ENCODE results near the gene FRYL. TPM values are rescaled to one million over a fixed set of nuclear protein-coding genes. Genes with fewer than 3 reads are reported as not detected.
A peak's percentile ranks its signal among the peaks of the same experiment; 100 is the strongest.

FRYL gene
- polyA plus RNA-seq, 1 donor from 2014 or later = 64.0 TPM

DNA sequence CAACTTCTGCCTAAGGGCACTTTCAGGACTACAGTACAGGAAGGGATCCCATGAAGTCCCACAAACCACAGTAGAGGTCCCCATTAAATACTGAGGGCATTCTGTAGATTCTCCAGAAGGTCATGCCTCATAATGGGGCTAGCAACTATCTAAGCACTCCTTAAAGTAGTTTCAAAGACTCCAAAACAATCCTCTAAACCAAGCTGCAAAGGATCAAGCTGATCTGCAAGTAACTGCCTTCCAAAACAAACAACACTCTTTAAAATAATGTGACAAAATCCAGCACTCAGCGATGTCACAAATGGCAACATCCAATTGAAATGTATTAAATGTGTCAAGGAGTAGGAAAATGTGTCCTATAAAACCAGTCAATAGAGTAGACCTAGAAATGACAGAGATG lies 118.7 kb downstream of the FRYL start:
- H3K79me2 ChIP-seq (replicated peaks; ENCODE audit: insufficient read depth, low read length) = peaks cover 5% of the 10 kb centered on the region

DNA sequence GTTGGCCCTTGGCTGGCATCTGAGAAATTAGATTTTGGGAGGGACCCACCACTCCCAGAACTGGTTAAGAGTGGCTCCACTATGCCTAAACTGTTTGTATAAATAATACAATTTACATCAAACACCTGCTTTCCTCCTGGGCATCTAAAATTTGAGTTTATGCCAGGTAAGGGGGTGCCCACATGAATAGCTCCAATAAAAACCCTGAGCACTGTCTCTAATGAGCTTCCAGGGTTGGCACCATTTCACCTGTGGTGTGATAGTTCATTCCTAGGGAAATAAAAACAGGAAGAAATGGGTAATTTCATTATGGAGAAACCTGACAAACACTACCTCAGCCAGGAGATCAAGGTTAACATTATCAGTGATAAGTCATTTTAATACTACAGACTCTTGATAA lies 119.7 kb downstream of the FRYL start:
- H3K36me3 ChIP-seq (ENCODE audit: insufficient read depth, low read length) = no peaks in the 10 kb centered on the region
- no peak overlapping the region for H2AFZ ChIP-seq (ENCODE audit: low read depth, low read length)
- H4K20me1 ChIP-seq (ENCODE audit: insufficient read depth) = no peaks in the 10 kb centered on the region
- H3K9me3 ChIP-seq (ENCODE audit: low read length) = no peaks in the 10 kb centered on the region
- no peak overlapping the region for H3K27ac ChIP-seq (ENCODE audit: low read length)
- TF ChIP-seq TAF1 (IDR thresholded peaks at IDR 0.05; ENCODE audit: low read depth) = no peak
- TF ChIP-seq, protein P1, sequence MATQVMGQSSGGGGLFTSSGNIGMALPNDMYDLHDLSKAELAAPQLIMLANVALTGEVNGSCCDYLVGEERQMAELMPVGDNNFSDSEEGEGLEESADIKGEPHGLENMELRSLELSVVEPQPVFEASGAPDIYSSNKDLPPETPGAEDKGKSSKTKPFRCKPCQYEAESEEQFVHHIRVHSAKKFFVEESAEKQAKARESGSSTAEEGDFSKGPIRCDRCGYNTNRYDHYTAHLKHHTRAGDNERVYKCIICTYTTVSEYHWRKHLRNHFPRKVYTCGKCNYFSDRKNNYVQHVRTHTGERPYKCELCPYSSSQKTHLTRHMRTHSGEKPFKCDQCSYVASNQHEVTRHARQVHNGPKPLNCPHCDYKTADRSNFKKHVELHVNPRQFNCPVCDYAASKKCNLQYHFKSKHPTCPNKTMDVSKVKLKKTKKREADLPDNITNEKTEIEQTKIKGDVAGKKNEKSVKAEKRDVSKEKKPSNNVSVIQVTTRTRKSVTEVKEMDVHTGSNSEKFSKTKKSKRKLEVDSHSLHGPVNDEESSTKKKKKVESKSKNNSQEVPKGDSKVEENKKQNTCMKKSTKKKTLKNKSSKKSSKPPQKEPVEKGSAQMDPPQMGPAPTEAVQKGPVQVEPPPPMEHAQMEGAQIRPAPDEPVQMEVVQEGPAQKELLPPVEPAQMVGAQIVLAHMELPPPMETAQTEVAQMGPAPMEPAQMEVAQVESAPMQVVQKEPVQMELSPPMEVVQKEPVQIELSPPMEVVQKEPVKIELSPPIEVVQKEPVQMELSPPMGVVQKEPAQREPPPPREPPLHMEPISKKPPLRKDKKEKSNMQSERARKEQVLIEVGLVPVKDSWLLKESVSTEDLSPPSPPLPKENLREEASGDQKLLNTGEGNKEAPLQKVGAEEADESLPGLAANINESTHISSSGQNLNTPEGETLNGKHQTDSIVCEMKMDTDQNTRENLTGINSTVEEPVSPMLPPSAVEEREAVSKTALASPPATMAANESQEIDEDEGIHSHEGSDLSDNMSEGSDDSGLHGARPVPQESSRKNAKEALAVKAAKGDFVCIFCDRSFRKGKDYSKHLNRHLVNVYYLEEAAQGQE (IDR thresholded peaks at IDR 0.05; ENCODE audit: borderline replicate concordance) = no peak
- TF ChIP-seq EP300 (conservative IDR thresholded peaks at IDR 0.05; ENCODE audit: poor library complexity, severe bottlenecking) = no peak
- TF ChIP-seq EZH2 (IDR thresholded peaks at IDR 0.05; ENCODE audit: borderline replicate concordance, insufficient read depth, low read length, poor library complexity, severe bottlenecking) = no peak
- TF ChIP-seq RAD21 (conservative IDR thresholded peaks at IDR 0.05) = no peak
- TF ChIP-seq, protein P2, sequence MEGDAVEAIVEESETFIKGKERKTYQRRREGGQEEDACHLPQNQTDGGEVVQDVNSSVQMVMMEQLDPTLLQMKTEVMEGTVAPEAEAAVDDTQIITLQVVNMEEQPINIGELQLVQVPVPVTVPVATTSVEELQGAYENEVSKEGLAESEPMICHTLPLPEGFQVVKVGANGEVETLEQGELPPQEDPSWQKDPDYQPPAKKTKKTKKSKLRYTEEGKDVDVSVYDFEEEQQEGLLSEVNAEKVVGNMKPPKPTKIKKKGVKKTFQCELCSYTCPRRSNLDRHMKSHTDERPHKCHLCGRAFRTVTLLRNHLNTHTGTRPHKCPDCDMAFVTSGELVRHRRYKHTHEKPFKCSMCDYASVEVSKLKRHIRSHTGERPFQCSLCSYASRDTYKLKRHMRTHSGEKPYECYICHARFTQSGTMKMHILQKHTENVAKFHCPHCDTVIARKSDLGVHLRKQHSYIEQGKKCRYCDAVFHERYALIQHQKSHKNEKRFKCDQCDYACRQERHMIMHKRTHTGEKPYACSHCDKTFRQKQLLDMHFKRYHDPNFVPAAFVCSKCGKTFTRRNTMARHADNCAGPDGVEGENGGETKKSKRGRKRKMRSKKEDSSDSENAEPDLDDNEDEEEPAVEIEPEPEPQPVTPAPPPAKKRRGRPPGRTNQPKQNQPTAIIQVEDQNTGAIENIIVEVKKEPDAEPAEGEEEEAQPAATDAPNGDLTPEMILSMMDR (IDR thresholded peaks at IDR 0.05; ENCODE audit: poor library complexity, severe bottlenecking) = no peak
- no peak for TF ChIP-seq SMC3 (conservative IDR thresholded peaks at IDR 0.05; ENCODE audit: poor library complexity)
- no peak for TF ChIP-seq MXI1 (conservative IDR thresholded peaks at IDR 0.05; ENCODE audit: poor library complexity, severe bottlenecking)
- TF ChIP-seq POLR2AphosphoS5 (IDR thresholded peaks at IDR 0.05) = no peak
- no peak overlapping the region for H3K9ac ChIP-seq (ENCODE audit: low read length)
- no peaks in the 10 kb centered on the region for H3K27me3 ChIP-seq (ENCODE audit: insufficient read depth, low read depth, low read length)
- H3K4me2 ChIP-seq (ENCODE audit: low read length) = no peak overlapping the region
- H3F3A ChIP-seq (ENCODE audit: insufficient read depth, low read length, poor library complexity, severe bottlenecking) = no peaks in the 10 kb centered on the region
- no peaks in the 10 kb centered on the region for H3K9me2 ChIP-seq (ENCODE audit: insufficient read depth, low read length)
- H3K4me3 ChIP-seq (ENCODE audit: low read length) = no peak overlapping the region
- peaks cover 5% of the 10 kb centered on the region for H3K79me2 ChIP-seq (replicated peaks; ENCODE audit: insufficient read depth, low read length)

More for the DNA sequence above, 118.7 kb downstream of the FRYL start:
- no peak overlapping the region for H3K27ac ChIP-seq (ENCODE audit: low read length)
- H3K4me2 ChIP-seq (ENCODE audit: low read length) = no peak overlapping the region
- no peaks in the 10 kb centered on the region for H3K27me3 ChIP-seq (ENCODE audit: insufficient read depth, low read depth, low read length)
- H3K9ac ChIP-seq (ENCODE audit: low read length) = no peak overlapping the region
- H3K9me3 ChIP-seq (ENCODE audit: low read length) = no peaks in the 10 kb centered on the region
- H3K9me2 ChIP-seq (ENCODE audit: insufficient read depth, low read length) = no peaks in the 10 kb centered on the region
- no peak overlapping the region for H2AFZ ChIP-seq (ENCODE audit: low read depth, low read length)
- H3F3A ChIP-seq (ENCODE audit: insufficient read depth, low read length, poor library complexity, severe bottlenecking) = no peaks in the 10 kb centered on the region
- no peaks in the 10 kb centered on the region for H3K36me3 ChIP-seq (ENCODE audit: insufficient read depth, low read length)
- H3K4me3 ChIP-seq (ENCODE audit: low read length) = no peak overlapping the region
- no peaks in the 10 kb centered on the region for H4K20me1 ChIP-seq (ENCODE audit: insufficient read depth)
- TF ChIP-seq POLR2AphosphoS5 (IDR thresholded peaks at IDR 0.05) (peak; percentile 19), TAF1 (IDR thresholded peaks at IDR 0.05; ENCODE audit: low read depth) (no peak), EP300 (conservative IDR thresholded peaks at IDR 0.05; ENCODE audit: poor library complexity, severe bottlenecking) (peak; percentile 36)
